K562 (cell line): ENCODE results near the gene NTSR2. TPM values are rescaled to one million over a fixed set of nuclear protein-coding genes. Genes with fewer than 3 reads are reported as not detected.
A peak's percentile ranks its signal among the peaks of the same experiment; 100 is the strongest.

Source experiments
- ATAC-seq: fragments of 200-7000 bp; cut with Tn5 transposase; 3 replicates; pipeline ENCODE4 v1.9.1; 2020; ENCODE audit warnings: moderate library complexity
- BruUV-seq: library from RNA; stranded (reverse); fragments of 400-500 nt; replicated peaks from 2 replicates; lab custom pipeline; 2021; lab: Mats Ljungman, UMichigan
- CTCF ChIA-PET: fragments of 300-600 bp; formaldehyde crosslinking; extraction: SDS; loops from one replicate; lab custom pipeline; 2021; ENCODE audit warnings: low intra/inter-chr PET ratio; lab: Yijun Ruan, JAX
- POLR2A ChIA-PET: fragments of 300-600, 350-650 bp; sonication (Branson Sonifier 250); formaldehyde crosslinking; extraction: SDS; loops from one replicate; lab custom pipeline; 2021; ENCODE audit warnings: antibody characterized with exemption, inconsistent platforms; lab: Yijun Ruan, JAX
- DNase-seq, 4 experiments: peaks; one replicate each; pipeline versions ENCODE4 v3.0.0 to v3.0.0-alpha.2; 2011 to 2018; ENCODE audit warnings: low spot score in 3 of 4, mixed read lengths in 3 of 4; ENCODE audit errors: extremely low read depth in 1 of 4
- FAIRE-seq: peaks from 2 replicates; lab custom pipeline; 2011; peaks lifted over from hg19 to GRCh38; lab: Jason Lieb, UNC
- H2AFZ ChIP-seq: 2 replicates; pipeline ENCODE4 v1.6.0; 2011; ENCODE audit warnings: low read depth, low read length, control low read depth, inconsistent platforms
- H3K27ac ChIP-seq: fragments of 200-600 bp; 3 replicates; pipeline ENCODE4 v1.8.0; 2011; ENCODE audit warnings: low read depth, mild to moderate bottlenecking, control low read depth, inconsistent platforms, low read length, moderate library complexity, mixed read lengths; ENCODE audit errors: extremely low read depth
- H3K27me3 ChIP-seq, 2 experiments: fragments of 300-600 bp in 1 of 2; 2 replicates in 1 of 2; 3 replicates in 1 of 2; pipeline versions ENCODE4 v1.6.0 to v1.8.0; 2011; ENCODE audit warnings: inconsistent platforms in 2 of 2, low read length in 2 of 2, mild to moderate bottlenecking in 1 of 2, mixed read lengths in 1 of 2, moderate library complexity in 1 of 2; ENCODE audit not compliant: control insufficient read depth in 2 of 2, insufficient read depth in 2 of 2
- H3K36me3 ChIP-seq: fragments of 300-600 bp; 3 replicates; pipeline ENCODE4 v1.8.0; 2011; ENCODE audit warnings: mild to moderate bottlenecking, low read length, inconsistent platforms; ENCODE audit not compliant: control insufficient read depth, insufficient read depth
- H3K4me1 ChIP-seq, 2 experiments: fragments of 200-600 bp in 1 of 2; replicated peaks in 1 of 2; 2 replicates in 1 of 2; 3 replicates in 1 of 2; pipeline versions ENCODE4 v1.5.1 to v1.8.0; 2011; ENCODE audit warnings: inconsistent platforms in 2 of 2, low read length in 2 of 2, mild to moderate bottlenecking in 1 of 2, mixed read lengths in 1 of 2, moderate library complexity in 1 of 2; ENCODE audit not compliant: control insufficient read depth in 2 of 2, insufficient read depth in 2 of 2
- H3K4me2 ChIP-seq: 2 replicates; pipeline ENCODE4 v1.6.1; 2011; ENCODE audit warnings: low read length, control low read depth, inconsistent platforms, mixed read lengths; ENCODE audit not compliant: insufficient read depth
- H3K4me3 ChIP-seq: fragments of 200-600 bp; sonication (generic), shearing (Covaris generic); 2 replicates; pipeline ENCODE4 v1.5.1; 2016; ENCODE audit warnings: control low read depth, inconsistent platforms
- H3K79me2 ChIP-seq: fragments of 200-600 bp; 3 replicates; pipeline ENCODE4 v1.8.0; 2011; ENCODE audit warnings: low read length, inconsistent platforms; ENCODE audit not compliant: control insufficient read depth, insufficient read depth
- H3K9ac ChIP-seq, 2 experiments: 2 replicates each; pipeline versions ENCODE4 v1.6.0 to v1.6.1; 2011; ENCODE audit warnings: low read depth in 2 of 2, low read length in 2 of 2, control low read depth in 1 of 2, inconsistent platforms in 1 of 2, mild to moderate bottlenecking in 1 of 2, mixed read lengths in 1 of 2; ENCODE audit not compliant: insufficient read depth in 1 of 2
- H3K9me1 ChIP-seq: one replicate; pipeline ENCODE4 v1.6.0; 2011; ENCODE audit warnings: inconsistent platforms, mild to moderate bottlenecking, low read length, moderate library complexity; ENCODE audit not compliant: control insufficient read depth, insufficient read depth
- H3K9me3 ChIP-seq: replicated peaks from 2 replicates; pipeline ENCODE4 v1.5.1; 2011; ENCODE audit warnings: low read depth, low read length, inconsistent platforms; ENCODE audit not compliant: control insufficient read depth, insufficient read depth
- H4K20me1 ChIP-seq: replicated peaks from 2 replicates; pipeline ENCODE4 v1.6.1; 2011; ENCODE audit warnings: low read length, inconsistent platforms, mixed read lengths; ENCODE audit not compliant: control insufficient read depth, insufficient read depth
- CTCF ChIP-seq, 3 experiments: IDR thresholded peaks in 2 of 3; conservative IDR thresholded peaks in 1 of 3; 2 replicates each; pipeline ENCODE4 v1.5.1; 2011 to 2012; ENCODE audit warnings: low read length in 3 of 3, mild to moderate bottlenecking in 3 of 3, control low read depth in 2 of 3, improper control_type of control experiment in 1 of 3, inconsistent platforms in 1 of 3, low read depth in 1 of 3, mixed read lengths in 1 of 3, moderate library complexity in 1 of 3; ENCODE audit not compliant: insufficient read depth in 2 of 3
- ZNF507 ChIP-seq: conservative IDR thresholded peaks from 2 replicates; pipeline ENCODE4 v1.6.1; 2017; ENCODE audit warnings: missing genetic modification characterization, missing compliant biosample characterization
- WGBS: fragments of 100-300 bp; shearing (Covaris generic); methylation state at CpG from one replicate; pipeline ENCODE4 v1.1.6; 2016; ENCODE audit warnings: low coverage, mixed read lengths; ENCODE audit not compliant: insufficient coverage; ENCODE audit errors: missing lambda C conversion rate; 5-methylcytosine and 5-hydroxymethylcytosine counted together
- in situ Hi-C: fragments of 300-500 bp; cut with MboI; formaldehyde crosslinking; loops from 4 replicates; pipeline ENCODE4 v1.15.0; 2018; ENCODE audit warnings: inconsistent platforms, mixed read lengths
- intact Hi-C: fragments of 100-400 bp; cut with micrococcal nuclease; formaldehyde crosslinking; loops from 2 replicates; pipeline ENCODE4 v1.14.2; 2022
- polyA plus RNA-seq, 8 experiments: library from polyadenylated mRNA; depleted of rRNA in 4 of 8; stranded (reverse) in 5 of 8; unstranded in 3 of 8; fragments of >200 nt; fragmentation: Nextera tagmentation in 2 of 8; fragmentation: Illumina TruSeq in 1 of 8; extraction: Ambion mirVana in 2 of 8; extraction: Trizol in 1 of 8; gene quantifications; 2 replicates each; pipeline versions ENCODE4 v1.2.1 to v1.2.3, GENCODE V29; 2011 to 2014; ENCODE audit warnings: inconsistent platforms in 1 of 8, missing spikeins in 1 of 8
- total RNA-seq, 7 experiments: library from RNA; depleted of rRNA in 6 of 7; stranded (reverse); fragments of >200 nt in 6 of 7; fragmentation: Illumina TruSeq in 2 of 7; extraction: Trizol in 2 of 7; gene quantifications; 2 replicates each; pipeline versions ENCODE4 v1.2.1 to v1.2.3, GENCODE V29; 2011 to 2021; ENCODE audit warnings: low replicate concordance in 1 of 7

The NTSR2 gene
- total and polyA plus RNA-seq, 9 of the 15 experiments (the other 6 are each of a cell fraction or from before 2014, with no cell fraction given) = not detected

- intact Hi-C loops = no loop called here
- H3K27ac ChIP-seq = no peak overlapping the region
- H3K9me3 ChIP-seq = no peaks in the 10 kb centered on the region
- peaks cover 21 to 64% of the 10 kb centered on the region in 2 experiments for H3K27me3 ChIP-seq
- CTCF ChIA-PET = no interaction called here
- no peak overlapping the region for H3K4me2 ChIP-seq
- in situ Hi-C loops = no loop called here
- no peaks in the 10 kb centered on the region for H3K79me2 ChIP-seq
- no TSS peak for BruUV-seq
- ATAC-seq = peak; percentile 50
- H3K36me3 ChIP-seq = no peaks in the 10 kb centered on the region
- 0% methylated on average over 11 of the region's 11 CpGs for WGBS
- no peak overlapping the region for H3K9ac ChIP-seq
- H3K4me1 ChIP-seq = peaks cover 0 to under 1% of the 10 kb centered on the region in 2 experiments; a peak in 1 of 5 replicates
- no peak for DNase-seq
- POLR2A ChIA-PET = no interaction called here
- no peak for FAIRE-seq
- H4K20me1 ChIP-seq = peaks cover 7% of the 10 kb centered on the region; the same call in 1 of the 2 replicates
- no peak overlapping the region for H3K4me3 ChIP-seq
- TF ChIP-seq ZNF507 (tag) = no peak
- peak in 1 of 3 experiments; percentile 40; a peak in 1 of 6 replicates for TF ChIP-seq CTCF (IDR thresholded peaks at IDR 0.05 in 2 of 3, conservative IDR thresholded peaks at IDR 0.05 in 1 of 3; ENCODE audit: insufficient read depth in 2 of 3, low read depth in 1 of 3, low read length in 3 of 3)
- TF ChIP-seq, all 486 proteins: peak for 1
- Histone ChIP-seq H2AFZ (no peak overlapping the region), H3K9me1 (no peaks in the 10 kb centered on the region)
These were observed 6.6 kb upstream of the NTSR2 start for GRCh38 chr2:11676640-11677039.
